Nephron (organoid): ENCODE data around the gene PROSER3.
A peak's percentile ranks its signal among the peaks of the same experiment; 100 is the strongest.

Experiments used
- H3K27ac Mint-ChIP-seq, 3 experiments: 2 replicates each; pipeline ENCODE4 v1.8.0; 2020; ENCODE audit warnings: mixed read lengths in 3 of 3, mild to moderate bottlenecking in 2 of 3, moderate library complexity in 1 of 3
- H3K27me3 Mint-ChIP-seq: 2 replicates; pipeline ENCODE4 v1.8.0; 2021; ENCODE audit warnings: low read depth, mild to moderate bottlenecking, moderate library complexity, mixed read lengths
- H3K36me3 Mint-ChIP-seq: 2 replicates; pipeline ENCODE4 v1.8.0; 2020; ENCODE audit warnings: low read depth, mixed read lengths
- H3K4me1 Mint-ChIP-seq: 2 replicates; pipeline ENCODE4 v1.8.0; 2020; ENCODE audit warnings: mixed read lengths
- H3K4me3 Mint-ChIP-seq, 3 experiments: 2 replicates each; pipeline ENCODE4 v1.8.0; 2020; ENCODE audit warnings: mild to moderate bottlenecking in 3 of 3, mixed read lengths in 3 of 3, moderate library complexity in 2 of 3
- H3K9me3 Mint-ChIP-seq: 2 replicates; pipeline ENCODE4 v1.8.0; 2020; ENCODE audit warnings: mixed read lengths
- TF ChIP-seq, protein P1 (sequence below), 3 experiments: fragments of 200-600 bp; sonication (generic); IDR thresholded peaks; one replicate each; pipeline ENCODE4 v1.5.0; 2021; ENCODE audit warnings: antibody characterized with exemption in 3 of 3; ENCODE audit not compliant: unreplicated experiment in 3 of 3

The PROSER3 gene

DNA sequence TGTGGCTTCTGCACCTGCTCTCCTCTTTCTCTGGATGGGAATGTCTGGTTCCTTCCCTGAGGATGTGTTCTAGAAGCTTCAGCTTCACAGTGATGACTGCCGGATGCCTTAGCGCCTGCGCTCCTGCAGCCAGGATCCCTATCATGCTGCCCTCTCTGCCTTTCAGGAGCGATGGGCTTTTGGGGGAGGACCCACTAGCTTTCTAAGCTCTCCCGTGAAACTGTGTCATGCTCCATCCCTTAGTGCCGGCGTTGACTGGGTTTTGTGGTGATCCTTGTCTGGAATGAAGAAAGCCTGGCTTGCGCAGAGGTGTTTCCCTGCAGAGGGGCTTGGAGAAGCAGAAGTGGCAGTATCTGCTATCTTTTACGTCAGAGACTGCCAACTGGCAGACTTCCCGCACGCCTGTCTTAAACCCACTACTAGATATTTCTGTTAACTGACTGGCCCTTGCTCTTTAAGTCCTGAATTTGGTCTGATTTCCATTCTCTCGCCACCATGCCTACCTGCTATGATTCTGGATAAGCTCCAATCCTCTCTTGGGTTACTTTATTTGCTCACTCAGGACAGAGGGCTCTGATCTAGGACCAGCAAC, 44.0 kb upstream of the PROSER3 start:
- no peak overlapping the region for H3K27ac Mint-ChIP-seq
- H3K4me1 Mint-ChIP-seq: peaks cover 7% of the 10 kb centered on the region
- no peaks in the 10 kb centered on the region for H3K36me3 Mint-ChIP-seq
- no peaks in the 10 kb centered on the region for H3K9me3 Mint-ChIP-seq
- H3K4me3 Mint-ChIP-seq: peak overlapping the region in 2 of 3 experiments; percentile 84
- TF ChIP-seq, protein P1, sequence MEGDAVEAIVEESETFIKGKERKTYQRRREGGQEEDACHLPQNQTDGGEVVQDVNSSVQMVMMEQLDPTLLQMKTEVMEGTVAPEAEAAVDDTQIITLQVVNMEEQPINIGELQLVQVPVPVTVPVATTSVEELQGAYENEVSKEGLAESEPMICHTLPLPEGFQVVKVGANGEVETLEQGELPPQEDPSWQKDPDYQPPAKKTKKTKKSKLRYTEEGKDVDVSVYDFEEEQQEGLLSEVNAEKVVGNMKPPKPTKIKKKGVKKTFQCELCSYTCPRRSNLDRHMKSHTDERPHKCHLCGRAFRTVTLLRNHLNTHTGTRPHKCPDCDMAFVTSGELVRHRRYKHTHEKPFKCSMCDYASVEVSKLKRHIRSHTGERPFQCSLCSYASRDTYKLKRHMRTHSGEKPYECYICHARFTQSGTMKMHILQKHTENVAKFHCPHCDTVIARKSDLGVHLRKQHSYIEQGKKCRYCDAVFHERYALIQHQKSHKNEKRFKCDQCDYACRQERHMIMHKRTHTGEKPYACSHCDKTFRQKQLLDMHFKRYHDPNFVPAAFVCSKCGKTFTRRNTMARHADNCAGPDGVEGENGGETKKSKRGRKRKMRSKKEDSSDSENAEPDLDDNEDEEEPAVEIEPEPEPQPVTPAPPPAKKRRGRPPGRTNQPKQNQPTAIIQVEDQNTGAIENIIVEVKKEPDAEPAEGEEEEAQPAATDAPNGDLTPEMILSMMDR (IDR thresholded peaks at IDR 0.05; ENCODE audit: unreplicated experiment in 3 of 3): no peak
- H3K27me3 Mint-ChIP-seq: peaks cover 4% of the 10 kb centered on the region

DNA sequence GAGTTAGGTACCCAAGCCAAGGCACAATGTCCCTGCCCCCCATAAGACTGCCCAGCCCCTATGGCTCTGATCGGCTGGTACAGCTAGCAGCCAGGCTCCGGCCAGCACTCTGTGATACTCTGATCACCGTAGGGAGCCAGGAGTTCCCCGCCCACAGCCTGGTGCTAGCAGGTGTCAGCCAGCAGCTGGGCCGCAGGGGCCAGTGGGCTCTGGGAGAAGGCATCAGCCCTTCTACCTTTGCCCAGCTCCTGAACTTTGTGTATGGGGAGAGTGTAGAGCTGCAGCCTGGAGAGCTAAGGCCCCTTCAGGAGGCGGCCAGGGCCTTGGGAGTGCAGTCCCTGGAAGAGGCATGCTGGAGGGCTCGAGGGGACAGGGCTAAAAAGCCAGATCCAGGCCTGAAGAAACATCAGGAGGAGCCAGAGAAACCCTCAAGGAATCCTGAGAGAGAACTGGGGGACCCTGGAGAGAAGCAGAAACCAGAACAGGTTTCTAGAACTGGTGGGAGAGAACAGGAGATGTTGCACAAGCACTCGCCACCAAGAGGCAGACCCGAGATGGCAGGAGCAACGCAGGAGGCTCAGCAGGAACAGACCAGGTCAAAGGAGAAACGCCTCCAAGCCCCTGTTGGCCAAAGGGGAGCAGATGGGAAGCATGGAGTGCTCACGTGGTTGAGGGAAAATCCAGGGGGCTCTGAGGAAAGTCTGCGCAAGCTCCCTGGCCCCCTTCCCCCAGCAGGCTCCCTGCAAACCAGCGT, 43.2 kb upstream of the PROSER3 start:
- Mint-ChIP-seq H3K27me3 (peaks cover 4% of the 10 kb centered on the region), H3K9me3 (no peaks in the 10 kb centered on the region), H3K27ac (peak overlapping the region in 2 of 3 experiments; percentile 68 to 70), H3K4me1 (peaks cover 13% of the 10 kb centered on the region), H3K4me3 (peak overlapping the region; percentile 76 to 84 (median 84)), H3K36me3 (no peaks in the 10 kb centered on the region)
- TF ChIP-seq, protein P1 (IDR thresholded peaks at IDR 0.05; ENCODE audit: unreplicated experiment in 3 of 3): no peak

DNA sequence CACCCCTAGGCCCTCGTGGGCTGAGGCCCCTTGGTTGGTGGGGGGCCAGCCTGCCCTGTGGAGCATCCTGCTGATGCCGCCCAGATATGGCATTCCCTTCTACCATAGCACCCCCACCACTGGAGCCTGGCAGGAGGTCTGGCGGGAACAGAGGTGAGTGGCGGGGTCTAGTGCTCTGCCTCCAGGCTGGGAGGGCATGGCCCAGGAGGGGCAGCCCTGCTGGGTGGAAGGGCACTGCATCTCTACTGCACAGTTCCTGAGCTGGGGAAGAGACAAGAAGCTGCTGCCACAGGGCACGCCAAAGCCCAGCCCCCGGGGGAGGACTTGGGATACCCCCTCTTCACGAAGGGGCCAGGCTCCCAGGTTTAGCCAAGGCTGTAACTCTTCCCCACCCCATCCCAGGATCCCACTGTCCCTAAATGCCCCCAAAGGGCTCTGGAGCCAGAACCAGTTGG, 42.6 kb upstream of the PROSER3 start:
- H3K4me3 Mint-ChIP-seq: peak overlapping the region; percentile 25 to 34 (median 34)
- H3K27ac Mint-ChIP-seq: no peak overlapping the region
- TF ChIP-seq, protein P1 (IDR thresholded peaks at IDR 0.05; ENCODE audit: unreplicated experiment in 3 of 3): no peak
- H3K27me3 Mint-ChIP-seq: peaks cover 4% of the 10 kb centered on the region
- H3K36me3 Mint-ChIP-seq: peaks cover 4% of the 10 kb centered on the region
- no peaks in the 10 kb centered on the region for H3K9me3 Mint-ChIP-seq
- peaks cover 13% of the 10 kb centered on the region for H3K4me1 Mint-ChIP-seq

DNA sequence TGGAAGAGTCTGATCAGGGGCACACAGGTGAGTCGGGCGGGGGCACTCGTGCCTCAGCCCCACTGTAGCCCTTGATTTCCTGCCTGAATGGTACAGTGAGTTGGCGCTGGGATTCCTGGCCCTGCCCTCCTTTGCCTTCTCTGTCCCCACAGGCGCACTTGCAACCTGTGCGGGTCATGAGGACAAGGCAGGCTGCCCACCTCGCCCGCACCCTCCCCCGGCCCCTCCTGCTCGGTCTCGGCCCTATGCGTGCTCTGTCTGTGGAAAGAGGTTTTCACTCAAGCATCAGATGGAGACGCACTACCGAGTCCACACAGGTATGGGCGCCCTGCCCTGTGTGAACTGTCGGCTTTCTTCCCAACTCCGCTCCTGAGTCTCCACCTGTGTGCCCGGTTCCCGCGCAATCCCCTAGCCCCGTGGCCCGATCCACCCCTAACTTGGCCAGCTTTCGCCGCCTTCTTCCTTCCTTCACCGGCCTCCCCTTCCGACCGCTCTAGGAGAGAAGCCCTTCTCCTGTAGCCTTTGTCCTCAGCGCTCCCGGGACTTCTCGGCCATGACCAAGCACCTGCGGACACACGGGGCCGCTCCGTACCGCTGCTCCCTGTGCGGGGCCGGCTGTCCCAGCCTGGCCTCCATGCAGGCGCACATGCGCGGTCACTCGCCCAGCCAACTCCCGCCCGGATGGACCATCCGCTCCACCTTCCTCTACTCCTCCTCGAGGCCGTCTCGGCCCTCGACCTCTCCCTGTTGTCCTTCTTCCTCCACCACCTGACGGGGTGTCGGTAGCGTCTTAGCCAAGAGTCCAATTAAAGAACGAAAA, 41.8 kb upstream of the PROSER3 start:
- peak overlapping the region; percentile 90 to 91 (median 90) for H3K4me3 Mint-ChIP-seq
- H3K27ac Mint-ChIP-seq: peak overlapping the region; percentile 85 to 96 (median 95)
- peaks cover 7% of the 10 kb centered on the region for H3K36me3 Mint-ChIP-seq
- H3K9me3 Mint-ChIP-seq: no peaks in the 10 kb centered on the region
- TF ChIP-seq, protein P1 (IDR thresholded peaks at IDR 0.05; ENCODE audit: unreplicated experiment in 3 of 3): no peak
- peaks cover 4% of the 10 kb centered on the region for H3K27me3 Mint-ChIP-seq
- peaks cover 13% of the 10 kb centered on the region for H3K4me1 Mint-ChIP-seq

DNA sequence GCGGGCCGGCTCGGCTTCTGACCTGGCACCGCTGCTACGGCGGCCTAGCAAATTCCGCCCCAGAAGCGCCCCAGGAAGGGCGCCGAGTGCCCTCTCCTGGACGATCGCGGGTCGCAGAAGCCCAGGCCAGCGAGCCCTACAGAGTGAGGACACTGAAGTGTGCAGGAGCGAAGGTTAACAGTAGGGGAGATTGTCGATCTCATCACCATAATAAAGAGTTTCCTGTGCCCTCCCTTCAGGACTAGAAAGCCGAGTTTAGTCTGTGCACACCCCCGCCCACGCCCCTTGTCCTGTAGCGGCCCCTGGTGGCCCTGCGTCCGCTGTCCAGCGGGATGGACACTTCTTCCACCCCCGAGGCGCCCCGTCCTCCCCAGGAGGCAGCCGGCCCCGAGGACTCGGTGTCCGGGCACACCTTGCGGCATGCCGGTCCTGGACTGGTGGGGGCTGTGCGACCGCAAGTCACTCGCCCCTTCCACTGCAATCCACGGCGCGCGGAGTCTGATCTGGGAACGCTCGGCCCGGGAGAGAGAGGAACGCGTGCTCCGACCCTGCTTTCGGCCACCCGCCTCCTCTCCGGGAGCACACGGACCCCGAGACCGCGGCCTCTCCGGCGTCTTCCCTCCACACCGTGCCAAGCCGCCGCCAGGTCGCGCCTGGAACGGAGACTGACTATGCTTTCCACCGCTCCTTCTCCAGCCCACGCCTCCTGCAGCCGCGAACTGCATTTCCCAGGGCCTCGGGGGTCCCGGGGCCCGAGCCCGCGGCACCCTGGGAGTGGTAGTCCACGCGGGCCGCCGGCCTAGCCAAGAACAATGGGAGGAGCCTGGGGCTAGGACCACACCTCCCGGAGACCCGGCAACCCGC, 40.9 kb upstream of the PROSER3 start:
- peak overlapping the region; percentile 90 to 91 (median 90) for H3K4me3 Mint-ChIP-seq
- H3K27ac Mint-ChIP-seq: peak overlapping the region; percentile 85 to 96 (median 95)
- no peaks in the 10 kb centered on the region for H3K9me3 Mint-ChIP-seq
- H3K4me1 Mint-ChIP-seq: peaks cover 13% of the 10 kb centered on the region
- TF ChIP-seq, protein P1 (IDR thresholded peaks at IDR 0.05; ENCODE audit: unreplicated experiment in 3 of 3): peak; percentile 89 to 97 (median 92)
- peaks cover 12% of the 10 kb centered on the region for H3K36me3 Mint-ChIP-seq
- H3K27me3 Mint-ChIP-seq: peaks cover 4% of the 10 kb centered on the region
